Adrenal gland (tissue), 12 donors: ENCODE results near the gene ADPRS. TPM values are rescaled to one million over a fixed set of nuclear protein-coding genes. Genes with fewer than 3 reads are reported as not detected.

Experiments
- DNase-seq, 7 donors: peaks; one replicate each; pipeline ENCODE4 v3.0.0-alpha.2; 2019 to 2020
- H3K27ac ChIP-seq, 5 donors: fragments of 200-600 bp; sonication (generic) in 4 of 5; 1 replicate in 3 of 5; 2 replicates in 2 of 5; pipeline versions ENCODE4 v1.5.1 to v1.8.0; 2016 to 2020; ENCODE audit warnings: mild to moderate bottlenecking in 1 of 5
- H3K27me3 ChIP-seq: fragments of 200-600 bp; 2 replicates; pipeline ENCODE4 v1.8.0; 2021
- H3K36me3 ChIP-seq, 2 donors: fragments of 200-600 bp; replicated peaks in 1 of 2; 1 replicate in 1 of 2; 2 replicates in 1 of 2; pipeline versions ENCODE4 v1.5.1 to v1.8.0; 2018 to 2022
- H3K4me1 ChIP-seq, 2 donors: fragments of 200-600 bp; replicated peaks in 1 of 2; 1 replicate in 1 of 2; 2 replicates in 1 of 2; pipeline versions ENCODE4 v1.5.1 to v1.8.0; 2018 to 2021
- H3K4me3 ChIP-seq, 4 donors: fragments of 200-600 bp; sonication (generic) in 3 of 4; one replicate each; pipeline ENCODE4 v1.5.1; 2016 to 2018
- H3K9me3 ChIP-seq, 3 donors: fragments of 200-600 bp; sonication (generic) in 1 of 3; replicated peaks in 1 of 3; 1 replicate in 2 of 3; 2 replicates in 1 of 3; pipeline versions ENCODE4 v1.5.1 to v1.8.0; 2016 to 2021
- POLR2A ChIP-seq, 2 donors: fragments of 450-650 bp; IDR thresholded peaks; one replicate each; pipeline ENCODE4 v1.6.1; 2017; ENCODE audit warnings: antibody characterized with exemption in 2 of 2, mild to moderate bottlenecking in 2 of 2, moderate library complexity in 1 of 2
- WGBS, 4 donors: extraction: QIAGEN DNeasy Blood & Tissue Kit in 2 of 4; methylation state at CpG; one replicate each; pipeline versions ENCODE4 v1.1.5 to v1.1.7; 2013 to 2017; 5-methylcytosine and 5-hydroxymethylcytosine counted together
- intact Hi-C, 2 donors: fragments of 100-400 bp; cut with DNase I; formaldehyde crosslinking; loops; one replicate each; pipeline versions ENCODE4 v1.14.1 to v1.15.0; 2022 to 2023
- polyA plus RNA-seq, 3 donors: library from polyadenylated mRNA; stranded (reverse); fragments of 200-250 nt in 2 of 3; fragments of 350-450 nt in 1 of 3; fragmentation: Illumina TruSeq in 1 of 3; extraction: RNeasy Lipid Tissue Mini Kit (QIAGEN cat#74804) in 1 of 3; gene quantifications; one replicate each; pipeline ENCODE4 v1.2.3, GENCODE V29; 2013 to 2014
- total RNA-seq, 9 donors: library from RNA; depleted of rRNA in 4 of 9; stranded (reverse); fragments of >200 nt in 4 of 9; fragments of 120-200 nt in 1 of 9; fragmentation: NEBNext Ultra II Directional in 1 of 9; extraction: Animal tissue kit (Norgen Biotek cat#: 25700) in 1 of 9; gene quantifications; one replicate each; pipeline versions ENCODE4 v1.1.0 to v1.2.4, GENCODE V29; 2013 to 2023
- TF ChIP-seq, protein P1 (sequence below), 6 experiments: fragments of 450-650 bp in 4 of 6; fragments of 200-600 bp in 2 of 6; sonication (generic) in 1 of 6; IDR thresholded peaks; 1 replicate in 5 of 6; 2 replicates in 1 of 6; pipeline versions ENCODE4 v1.5.1 to v1.8.0; 2016 to 2021; ENCODE audit warnings: antibody characterized with exemption in 6 of 6, mild to moderate bottlenecking in 2 of 6, moderate library complexity in 1 of 6
- donor health status: healthy with polysubstance abuse.
- donor health status: Bipolar disorder and iron deficiency.
- donor health status: DM: yes; HTN: yes; CAD: no.
- donor health status: DM: no; HTN: no; CAD: no.
- donor health status: DM: no; HTN: no; CAD: no.
- donor health status: DM: yes; HTN: yes; CAD: no.

Gene ADPRS
- total and polyA plus RNA-seq, 12 donors: 40.1 to 84.5 (median 52.1) TPM

DNA sequence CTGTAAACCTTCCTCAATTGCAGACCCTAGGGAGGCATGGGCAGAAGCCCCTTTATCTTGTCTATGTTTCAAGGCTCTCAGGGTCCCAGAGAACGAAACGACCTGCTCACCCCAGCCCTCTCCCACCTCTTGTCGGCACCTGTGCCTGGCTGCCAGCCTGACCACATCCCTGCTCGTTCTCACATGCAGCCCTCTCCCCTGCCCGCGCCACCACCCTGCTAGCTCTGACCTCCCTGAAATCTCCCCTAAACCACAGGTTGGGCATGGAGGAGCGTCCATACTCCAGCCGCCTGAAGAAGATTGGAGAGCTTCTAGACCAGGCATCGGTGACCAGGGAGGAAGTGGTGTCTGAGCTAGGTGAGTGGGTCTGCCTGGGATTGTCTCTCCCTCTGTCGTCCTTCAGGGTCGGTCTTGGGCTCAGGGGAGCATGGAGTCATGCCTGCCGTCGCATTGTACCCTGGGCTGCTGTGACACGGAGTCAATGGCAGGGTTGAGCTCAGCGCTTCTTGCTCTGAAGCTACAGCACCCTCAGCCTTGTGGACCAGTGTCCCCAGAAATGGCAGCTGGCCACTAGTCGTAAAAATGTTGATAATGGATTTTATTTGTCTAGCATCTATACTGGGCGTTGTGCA is 3.6 kb downstream of the ADPRS start:
- no peaks in the 10 kb centered on the region for H3K27me3 ChIP-seq
- peaks cover 33 to 58% of the 10 kb centered on the region in 2 donors for H3K4me1 ChIP-seq
- no peak overlapping the region for H3K4me3 ChIP-seq
- H3K9me3 ChIP-seq: no peaks in the 10 kb centered on the region
- H3K36me3 ChIP-seq: peaks cover 0 to 58% of the 10 kb centered on the region in 2 donors
- intact Hi-C loops: loop anchor here (10.0 kb wide), 3 partner anchors 93 to 323 kb away; no protein-coding TSS in a partner anchor
- TF ChIP-seq, protein P1, sequence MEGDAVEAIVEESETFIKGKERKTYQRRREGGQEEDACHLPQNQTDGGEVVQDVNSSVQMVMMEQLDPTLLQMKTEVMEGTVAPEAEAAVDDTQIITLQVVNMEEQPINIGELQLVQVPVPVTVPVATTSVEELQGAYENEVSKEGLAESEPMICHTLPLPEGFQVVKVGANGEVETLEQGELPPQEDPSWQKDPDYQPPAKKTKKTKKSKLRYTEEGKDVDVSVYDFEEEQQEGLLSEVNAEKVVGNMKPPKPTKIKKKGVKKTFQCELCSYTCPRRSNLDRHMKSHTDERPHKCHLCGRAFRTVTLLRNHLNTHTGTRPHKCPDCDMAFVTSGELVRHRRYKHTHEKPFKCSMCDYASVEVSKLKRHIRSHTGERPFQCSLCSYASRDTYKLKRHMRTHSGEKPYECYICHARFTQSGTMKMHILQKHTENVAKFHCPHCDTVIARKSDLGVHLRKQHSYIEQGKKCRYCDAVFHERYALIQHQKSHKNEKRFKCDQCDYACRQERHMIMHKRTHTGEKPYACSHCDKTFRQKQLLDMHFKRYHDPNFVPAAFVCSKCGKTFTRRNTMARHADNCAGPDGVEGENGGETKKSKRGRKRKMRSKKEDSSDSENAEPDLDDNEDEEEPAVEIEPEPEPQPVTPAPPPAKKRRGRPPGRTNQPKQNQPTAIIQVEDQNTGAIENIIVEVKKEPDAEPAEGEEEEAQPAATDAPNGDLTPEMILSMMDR (IDR thresholded peaks at IDR 0.05): no peak
- no peak for TF ChIP-seq POLR2A (IDR thresholded peaks at IDR 0.05)
- DNase-seq: peak in 2 of 7 donors; percentile 13 to 21
- 84 to 92% (median 89%) methylated on average over 16 to 17 of the region's 17 CpGs for WGBS, 4 donors
- H3K27ac ChIP-seq: peak overlapping the region in 4 of 5 donors; percentile 28 to 82 (median 75)

DNA sequence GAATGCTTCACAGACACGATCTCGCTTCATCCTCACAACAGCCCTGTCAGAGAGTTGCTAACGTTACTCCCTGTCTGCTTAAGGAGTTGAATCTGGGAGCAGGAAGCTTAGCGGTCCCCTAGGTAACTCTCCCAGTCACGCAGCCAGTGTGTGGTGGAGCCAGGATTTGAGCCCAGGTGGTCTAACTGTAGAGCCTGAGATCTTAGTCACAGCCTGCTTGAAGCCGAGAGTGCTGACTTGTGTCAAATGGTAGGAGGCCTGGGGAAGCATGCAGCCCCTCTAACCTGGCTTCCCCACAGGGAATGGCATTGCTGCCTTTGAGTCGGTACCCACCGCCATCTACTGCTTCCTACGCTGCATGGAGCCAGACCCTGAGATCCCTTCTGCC is 4.1 kb downstream of the ADPRS start:
- WGBS, 4 donors: 89 to 93% (median 90%) methylated on average over 6 to 9 of the region's 9 CpGs
- DNase-seq: peak in 1 of 7 donors; percentile 23
- Histone ChIP-seq H3K4me1 (peaks cover 33 to 62% of the 10 kb centered on the region in 2 donors), H3K27me3 (no peaks in the 10 kb centered on the region), H3K4me3 (no peak overlapping the region), H3K27ac (peak overlapping the region in 4 of 5 donors; percentile 28 to 82 (median 75)), H3K36me3 (peaks cover 0 to 58% of the 10 kb centered on the region in 2 donors), H3K9me3 (no peaks in the 10 kb centered on the region)
- intact Hi-C loops: loop anchor here (10.0 kb wide), 3 partner anchors 92 to 322 kb away; no protein-coding TSS in a partner anchor
- no peak for TF ChIP-seq POLR2A (IDR thresholded peaks at IDR 0.05)
- TF ChIP-seq, protein P1 (IDR thresholded peaks at IDR 0.05): no peak

DNA sequence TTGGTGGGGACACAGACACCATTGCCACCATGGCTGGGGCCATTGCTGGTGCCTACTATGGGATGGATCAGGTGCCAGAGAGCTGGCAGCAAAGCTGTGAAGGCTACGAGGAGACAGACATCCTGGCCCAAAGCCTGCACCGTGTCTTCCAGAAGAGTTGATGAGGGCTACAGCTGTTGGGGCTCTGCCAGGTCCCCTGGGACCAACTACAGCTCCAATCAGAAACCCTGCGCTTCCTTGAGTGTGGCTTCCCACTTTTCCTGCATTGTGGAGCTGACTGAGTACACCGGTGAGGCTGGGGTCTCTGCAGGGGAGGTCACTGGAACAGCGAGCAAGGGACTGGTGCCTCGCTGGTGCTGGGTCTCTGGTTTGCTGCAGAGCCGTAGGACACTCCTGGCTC is 4.5 kb downstream of the ADPRS start:
- Histone ChIP-seq H3K36me3 (peaks cover 0 to 58% of the 10 kb centered on the region in 2 donors), H3K4me3 (no peak overlapping the region), H3K4me1 (peaks cover 32 to 61% of the 10 kb centered on the region in 2 donors), H3K27ac (peak overlapping the region in 4 of 5 donors; percentile 28 to 82 (median 75)), H3K27me3 (no peaks in the 10 kb centered on the region), H3K9me3 (no peaks in the 10 kb centered on the region)
- TF ChIP-seq, protein P1 (IDR thresholded peaks at IDR 0.05): no peak
- no peak for TF ChIP-seq POLR2A (IDR thresholded peaks at IDR 0.05)
- intact Hi-C loops: loop anchor here (10.0 kb wide), 3 partner anchors 92 to 322 kb away; no protein-coding TSS in a partner anchor
- 62 to 80% (median 78%) methylated on average over 4 to 7 of the region's 7 CpGs for WGBS, 4 donors
- DNase-seq: peak in 4 of 7 donors; percentile 24 to 66 (median 30)

DNA sequence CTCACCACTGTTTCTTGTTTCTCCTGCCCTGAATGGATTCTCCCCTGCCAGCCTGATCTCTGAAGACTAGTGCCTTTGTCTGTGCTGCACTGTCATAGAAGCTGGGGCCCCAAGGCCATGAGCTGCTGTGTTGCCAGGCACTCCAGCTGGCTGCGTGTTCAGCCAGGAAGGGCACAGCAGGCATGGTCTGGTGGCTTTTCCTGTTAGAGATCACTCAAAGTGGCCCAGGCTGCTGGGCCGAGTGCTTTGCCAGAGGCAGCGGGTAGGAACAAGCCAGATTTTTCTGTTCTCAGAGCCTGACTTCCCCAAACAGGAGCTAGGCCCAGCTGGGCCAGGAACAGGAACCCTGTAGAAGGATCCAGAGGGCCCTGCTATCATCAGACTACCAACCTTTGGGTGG is 5.2 kb downstream of the ADPRS start:
- intact Hi-C loops: loop anchor here (10.0 kb wide), 3 partner anchors 91 to 321 kb away; no protein-coding TSS in a partner anchor
- Histone ChIP-seq H3K9me3 (no peaks in the 10 kb centered on the region), H3K4me1 (peaks cover 29 to 58% of the 10 kb centered on the region in 2 donors), H3K36me3 (peaks cover 0 to 58% of the 10 kb centered on the region in 2 donors), H3K4me3 (no peak overlapping the region), H3K27ac (peak overlapping the region; percentile 28 to 82 (median 68)), H3K27me3 (no peaks in the 10 kb centered on the region)
- DNase-seq: peak; percentile 82 to 95 (median 92)
- TF ChIP-seq POLR2A (IDR thresholded peaks at IDR 0.05): peak; percentile 9 to 77
- TF ChIP-seq, protein P1 (IDR thresholded peaks at IDR 0.05): no peak
- WGBS, 4 donors: 8 to 49% (median 35%) methylated on average over 3 of the region's 3 CpGs; no CpG with 5 or more reads in 1 of the 4 donors
